Stomach (tissue), 9 donors: ENCODE results near the gene ADARB2. TPM values are rescaled to one million over a fixed set of nuclear protein-coding genes. Genes with fewer than 3 reads are reported as not detected.

ENCODE experiments used
- DNase-seq, 2 donors: peaks; one replicate each; pipeline versions ENCODE4 v3.0.0 to v3.0.0-alpha.2; 2013 to 2019
- H3K27ac ChIP-seq, 5 donors: fragments of 200-600 bp in 4 of 5; sonication (generic) in 4 of 5; one replicate each; pipeline ENCODE4 v1.5.1; 2013 to 2019; ENCODE audit warnings: mild to moderate bottlenecking in 1 of 5, moderate library complexity in 1 of 5
- H3K27me3 ChIP-seq, 3 donors: fragments of 200-600 bp; sonication (generic); one replicate each; pipeline ENCODE4 v1.5.1; 2017 to 2019; ENCODE audit warnings: mixed run types in 1 of 3
- H3K36me3 ChIP-seq, 4 donors: fragments of 200-600 bp; sonication (generic); 1 replicate in 3 of 4; 2 replicates in 1 of 4; pipeline ENCODE4 v1.5.1; 2016 to 2019
- H3K4me1 ChIP-seq, 4 donors: fragments of 200-600 bp; sonication (generic); one replicate each; pipeline ENCODE4 v1.5.1; 2016 to 2019
- H3K4me3 ChIP-seq, 4 donors: fragments of 200-600 bp; sonication (generic) in 3 of 4; one replicate each; pipeline ENCODE4 v1.5.1; 2016 to 2019; ENCODE audit warnings: mild to moderate bottlenecking in 1 of 4
- H3K9me3 ChIP-seq, 4 donors: fragments of 200-600 bp; sonication (generic); one replicate each; pipeline ENCODE4 v1.5.1; 2016 to 2019
- EP300 ChIP-seq: sonication (generic); formaldehyde crosslinking; IDR thresholded peaks from one replicate; pipeline ENCODE4 v1.6.1; 2017; ENCODE audit warnings: antibody characterized with exemption
- POLR2A ChIP-seq, 4 donors: fragments of 450-650 bp; IDR thresholded peaks; one replicate each; pipeline ENCODE4 v1.6.1; 2016; ENCODE audit warnings: antibody characterized with exemption in 4 of 4, control low read depth in 2 of 4, mild to moderate bottlenecking in 1 of 4, moderate library complexity in 1 of 4
- POLR2AphosphoS5 ChIP-seq, 3 donors: sonication (generic); formaldehyde crosslinking; IDR thresholded peaks; one replicate each; pipeline ENCODE4 v1.6.1; 2016; ENCODE audit warnings: antibody characterized with exemption in 3 of 3
- WGBS, 5 donors: extraction: QIAGEN DNeasy Blood & Tissue Kit in 3 of 5; methylation state at CpG; one replicate each; pipeline versions ENCODE4 v1.1.5 to v1.1.7; 2013 to 2018; 5-methylcytosine and 5-hydroxymethylcytosine counted together
- intact Hi-C: fragments of 100-400 bp; cut with DNase I; formaldehyde crosslinking; loops from one replicate; pipeline ENCODE4 v1.15.1; 2023; ENCODE audit warnings: low total_unique reads
- polyA plus RNA-seq, 3 donors: library from polyadenylated mRNA; stranded (reverse); fragments of 200-250 nt; gene quantifications; one replicate each; pipeline ENCODE4 v1.2.3, GENCODE V29; 2013
- total RNA-seq, 5 donors: library from RNA; depleted of rRNA; stranded (reverse); fragments of >200 nt; gene quantifications; one replicate each; pipeline versions ENCODE4 v1.1.0 to v1.2.3, GENCODE V29; 2014 to 2016
- TF ChIP-seq, protein P1 (sequence below), 7 experiments: fragments of 450-650 bp in 4 of 7; fragments of 200-600 bp in 3 of 7; sonication (generic) in 3 of 7; IDR thresholded peaks; one replicate each; pipeline ENCODE4 v1.5.1; 2016 to 2019; ENCODE audit warnings: antibody characterized with exemption in 7 of 7, control low read depth in 2 of 7, mild to moderate bottlenecking in 1 of 7
- donor health status: healthy with polysubstance abuse.
- donor health status: Bipolar disorder and iron deficiency.
- donor health status: healthy.

ADARB2 gene
- total and polyA plus RNA-seq, 8 donors, result 0.55 to 4.1 (median 1.4) TPM; not detected in 1

- intact Hi-C loops, result no loop called here
- 91 to 95% (median 92%) methylated on average over 21 to 26 of the region's 26 CpGs for WGBS, 5 donors
- Histone ChIP-seq H3K4me3 (no peak overlapping the region), H3K9me3 (no peaks in the 10 kb centered on the region), H3K27me3 (peaks cover 0 to 6% (median 0%) of the 10 kb centered on the region in 3 donors), H3K4me1 (peaks cover 0 to 16% (median 0%) of the 10 kb centered on the region in 4 donors), H3K36me3 (no peaks in the 10 kb centered on the region), H3K27ac (no peak overlapping the region)
- TF ChIP-seq POLR2A (IDR thresholded peaks at IDR 0.05), result no peak
- TF ChIP-seq EP300, result no peak
- no peak for TF ChIP-seq POLR2AphosphoS5 (IDR thresholded peaks at IDR 0.05)
- TF ChIP-seq, protein P1, sequence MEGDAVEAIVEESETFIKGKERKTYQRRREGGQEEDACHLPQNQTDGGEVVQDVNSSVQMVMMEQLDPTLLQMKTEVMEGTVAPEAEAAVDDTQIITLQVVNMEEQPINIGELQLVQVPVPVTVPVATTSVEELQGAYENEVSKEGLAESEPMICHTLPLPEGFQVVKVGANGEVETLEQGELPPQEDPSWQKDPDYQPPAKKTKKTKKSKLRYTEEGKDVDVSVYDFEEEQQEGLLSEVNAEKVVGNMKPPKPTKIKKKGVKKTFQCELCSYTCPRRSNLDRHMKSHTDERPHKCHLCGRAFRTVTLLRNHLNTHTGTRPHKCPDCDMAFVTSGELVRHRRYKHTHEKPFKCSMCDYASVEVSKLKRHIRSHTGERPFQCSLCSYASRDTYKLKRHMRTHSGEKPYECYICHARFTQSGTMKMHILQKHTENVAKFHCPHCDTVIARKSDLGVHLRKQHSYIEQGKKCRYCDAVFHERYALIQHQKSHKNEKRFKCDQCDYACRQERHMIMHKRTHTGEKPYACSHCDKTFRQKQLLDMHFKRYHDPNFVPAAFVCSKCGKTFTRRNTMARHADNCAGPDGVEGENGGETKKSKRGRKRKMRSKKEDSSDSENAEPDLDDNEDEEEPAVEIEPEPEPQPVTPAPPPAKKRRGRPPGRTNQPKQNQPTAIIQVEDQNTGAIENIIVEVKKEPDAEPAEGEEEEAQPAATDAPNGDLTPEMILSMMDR (IDR thresholded peaks at IDR 0.05), result no peak
- no peak for DNase-seq
Observed at GRCh38 chr10:1189166-1190051, 547.9 kb downstream of the ADARB2 start.

DNA sequence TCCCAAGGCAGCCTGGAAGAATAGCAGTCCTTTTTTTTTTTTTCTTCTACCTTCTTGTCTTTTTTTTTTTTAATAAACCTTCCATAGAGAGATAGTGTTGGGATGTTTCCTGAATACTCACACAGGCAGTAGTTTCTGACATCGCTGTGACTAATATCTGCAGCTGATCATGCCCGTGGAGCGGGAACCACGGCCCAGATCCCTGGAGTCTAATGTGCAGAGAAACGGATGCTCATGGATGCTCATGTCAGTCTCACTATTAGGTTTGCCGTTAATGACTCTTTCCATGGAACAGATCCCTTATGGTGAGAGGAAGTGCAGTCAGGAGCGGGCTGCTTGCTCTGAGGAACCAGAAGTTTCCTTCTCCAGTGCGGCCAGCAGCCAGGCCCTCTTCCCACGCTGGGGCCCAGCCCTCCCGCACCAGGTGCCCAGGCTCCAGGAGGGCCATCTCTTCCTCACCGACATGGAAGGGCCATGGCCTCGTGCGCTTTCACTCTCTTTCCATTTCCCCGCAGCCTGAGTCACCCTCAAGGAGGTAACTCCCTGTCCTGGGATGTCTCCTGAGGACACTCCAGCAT, 548.7 kb downstream of the ADARB2 start:
- intact Hi-C loops, result no loop called here
- Histone ChIP-seq H3K27me3 (peaks cover 0 to 10% (median 0%) of the 10 kb centered on the region in 3 donors), H3K36me3 (no peaks in the 10 kb centered on the region), H3K4me1 (peaks cover 0 to 16% (median 0%) of the 10 kb centered on the region in 4 donors), H3K27ac (peak overlapping the region in 1 of 5 donors; percentile 33), H3K4me3 (no peak overlapping the region), H3K9me3 (no peaks in the 10 kb centered on the region)
- TF ChIP-seq POLR2A (IDR thresholded peaks at IDR 0.05), result no peak
- no peak for TF ChIP-seq POLR2AphosphoS5 (IDR thresholded peaks at IDR 0.05)
- TF ChIP-seq, protein P1 (IDR thresholded peaks at IDR 0.05), result no peak
- no peak for TF ChIP-seq EP300
- WGBS, 5 donors, result 77 to 84% (median 82%) methylated on average over 13 to 14 of the region's 14 CpGs
- DNase-seq, result peak in 1 of 2 donors; percentile 20

GRCh38 chr10:1187855-1188557, 549.3 kb downstream of the ADARB2 start:
- intact Hi-C loops, result no loop called here
- peak in 1 of 3 donors; percentile 5 for TF ChIP-seq POLR2AphosphoS5 (IDR thresholded peaks at IDR 0.05)
- TF ChIP-seq POLR2A (IDR thresholded peaks at IDR 0.05), result no peak
- no peak for TF ChIP-seq EP300
- TF ChIP-seq, protein P1 (IDR thresholded peaks at IDR 0.05), result no peak
- Histone ChIP-seq H3K27ac (peak overlapping the region in 4 of 5 donors; percentile 25 to 39 (median 32)), H3K4me3 (no peak overlapping the region), H3K36me3 (no peaks in the 10 kb centered on the region), H3K9me3 (no peaks in the 10 kb centered on the region), H3K4me1 (peaks cover 0 to 16% (median 0%) of the 10 kb centered on the region in 4 donors), H3K27me3 (peaks cover 0 to 16% (median 0%) of the 10 kb centered on the region in 3 donors)
- no peak for DNase-seq
- WGBS, 5 donors, result 37 to 63% (median 47%) methylated on average over 10 to 11 of the region's 11 CpGs
